K562 (cell line): Measurements from ENCODE around the gene FAM89B. TPM values are rescaled to one million over a fixed set of nuclear protein-coding genes. Genes with fewer than 3 reads are reported as not detected.
A peak's percentile ranks its signal among the peaks of the same experiment; 100 is the strongest.

Experiments used
- ATF2 ChIP-seq: sonication (generic); formaldehyde crosslinking; IDR thresholded peaks from 2 replicates; pipeline ENCODE4 v1.8.1; 2022; ENCODE audit warnings: missing genetic modification reagents
- CBFB ChIP-seq: sonication (generic); formaldehyde crosslinking; IDR thresholded peaks from 2 replicates; pipeline ENCODE4 v1.4.0; 2020; ENCODE audit warnings: mild to moderate bottlenecking, missing genetic modification reagents
- EHMT2 ChIP-seq: fragments of 450-650 bp; IDR thresholded peaks from 2 replicates; pipeline ENCODE4 v1.6.1; 2018; ENCODE audit warnings: antibody characterized with exemption
- KLF1 ChIP-seq: fragments of 450-650 bp; IDR thresholded peaks from 2 replicates; pipeline ENCODE4 v1.6.1; 2016; ENCODE audit warnings: missing genetic modification characterization, missing compliant biosample characterization
- OTX1 ChIP-seq: fragments of 450-650 bp; formaldehyde crosslinking; IDR thresholded peaks from 2 replicates; pipeline ENCODE4 v1.4.0; 2022; ENCODE audit warnings: mild to moderate bottlenecking
- PREB ChIP-seq: sonication (generic); formaldehyde crosslinking; IDR thresholded peaks from 2 replicates; pipeline ENCODE4 v1.8.1; 2023; ENCODE audit warnings: mild to moderate bottlenecking, missing genetic modification reagents
- RNF2 ChIP-seq: sonication (generic); IDR thresholded peaks from 2 replicates; pipeline ENCODE4 v1.6.1; 2016
- ZFX ChIP-seq: sonication (generic); formaldehyde crosslinking; IDR thresholded peaks from 2 replicates; pipeline ENCODE4 v1.8.0; 2022; ENCODE audit warnings: mild to moderate bottlenecking, missing genetic modification reagents, moderate library complexity
- ZNF280A ChIP-seq: fragments of 450-650 bp; IDR thresholded peaks from 2 replicates; pipeline ENCODE4 v1.6.1; 2018; ENCODE audit warnings: mild to moderate bottlenecking, low read depth; ENCODE audit not compliant: partially characterized antibody
- polyA plus RNA-seq, 8 experiments: library from polyadenylated mRNA; depleted of rRNA in 4 of 8; stranded (reverse) in 5 of 8; unstranded in 3 of 8; fragments of >200 nt; fragmentation: Nextera tagmentation in 2 of 8; fragmentation: Illumina TruSeq in 1 of 8; extraction: Ambion mirVana in 2 of 8; extraction: Trizol in 1 of 8; gene quantifications; 2 replicates each; pipeline versions ENCODE4 v1.2.1 to v1.2.3, GENCODE V29; 2011 to 2014; ENCODE audit warnings: inconsistent platforms in 1 of 8, missing spikeins in 1 of 8
- total RNA-seq, 7 experiments: library from RNA; depleted of rRNA in 6 of 7; stranded (reverse); fragments of >200 nt in 6 of 7; fragmentation: Illumina TruSeq in 2 of 7; extraction: Trizol in 2 of 7; gene quantifications; 2 replicates each; pipeline versions ENCODE4 v1.2.1 to v1.2.3, GENCODE V29; 2011 to 2021; ENCODE audit warnings: low replicate concordance in 1 of 7
- TF ChIP-seq, protein P1 (sequence below): fragments of 450-650 bp; IDR thresholded peaks from 2 replicates; pipeline ENCODE4 v1.6.1; 2016; ENCODE audit warnings: borderline replicate concordance
- TF ChIP-seq, protein P2 (sequence below): conservative IDR thresholded peaks from 2 replicates; pipeline ENCODE4 v1.6.1; 2011; ENCODE audit warnings: low read depth, mild to moderate bottlenecking, low read length; ENCODE audit not compliant: control insufficient read depth
- TF ChIP-seq, protein P3 (sequence below): fragments of 150-350 bp; IDR thresholded peaks from 2 replicates; pipeline ENCODE4 v1.6.1; 2014; ENCODE audit warnings: low read depth, mild to moderate bottlenecking, low read length, borderline replicate concordance
- TF ChIP-seq, protein P4 (sequence below), 2 experiments: fragments of 450-650 bp; IDR thresholded peaks; 2 replicates each; pipeline ENCODE4 v1.6.1; 2016

FAM89B gene
- total and polyA plus RNA-seq, 9 of the 15 experiments (the other 6 are each of a cell fraction or from before 2014, with no cell fraction given): 0.32 to 27.6 (median 11.9) TPM

- TF ChIP-seq, protein P1, sequence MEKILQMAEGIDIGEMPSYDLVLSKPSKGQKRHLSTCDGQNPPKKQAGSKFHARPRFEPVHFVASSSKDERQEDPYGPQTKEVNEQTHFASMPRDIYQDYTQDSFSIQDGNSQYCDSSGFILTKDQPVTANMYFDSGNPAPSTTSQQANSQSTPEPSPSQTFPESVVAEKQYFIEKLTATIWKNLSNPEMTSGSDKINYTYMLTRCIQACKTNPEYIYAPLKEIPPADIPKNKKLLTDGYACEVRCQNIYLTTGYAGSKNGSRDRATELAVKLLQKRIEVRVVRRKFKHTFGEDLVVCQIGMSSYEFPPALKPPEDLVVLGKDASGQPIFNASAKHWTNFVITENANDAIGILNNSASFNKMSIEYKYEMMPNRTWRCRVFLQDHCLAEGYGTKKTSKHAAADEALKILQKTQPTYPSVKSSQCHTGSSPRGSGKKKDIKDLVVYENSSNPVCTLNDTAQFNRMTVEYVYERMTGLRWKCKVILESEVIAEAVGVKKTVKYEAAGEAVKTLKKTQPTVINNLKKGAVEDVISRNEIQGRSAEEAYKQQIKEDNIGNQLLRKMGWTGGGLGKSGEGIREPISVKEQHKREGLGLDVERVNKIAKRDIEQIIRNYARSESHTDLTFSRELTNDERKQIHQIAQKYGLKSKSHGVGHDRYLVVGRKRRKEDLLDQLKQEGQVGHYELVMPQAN: peak; percentile 80; the same call in 1 of the 2 replicates
- TF ChIP-seq, protein P2, sequence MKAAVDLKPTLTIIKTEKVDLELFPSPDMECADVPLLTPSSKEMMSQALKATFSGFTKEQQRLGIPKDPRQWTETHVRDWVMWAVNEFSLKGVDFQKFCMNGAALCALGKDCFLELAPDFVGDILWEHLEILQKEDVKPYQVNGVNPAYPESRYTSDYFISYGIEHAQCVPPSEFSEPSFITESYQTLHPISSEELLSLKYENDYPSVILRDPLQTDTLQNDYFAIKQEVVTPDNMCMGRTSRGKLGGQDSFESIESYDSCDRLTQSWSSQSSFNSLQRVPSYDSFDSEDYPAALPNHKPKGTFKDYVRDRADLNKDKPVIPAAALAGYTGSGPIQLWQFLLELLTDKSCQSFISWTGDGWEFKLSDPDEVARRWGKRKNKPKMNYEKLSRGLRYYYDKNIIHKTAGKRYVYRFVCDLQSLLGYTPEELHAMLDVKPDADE: 0 out of 2 replicates have a peak, but pooled peaks have one; percentile 55
- TF ChIP-seq OTX1 (CRISPR knock-in tag): 0 out of 2 replicates have a peak, but pooled peaks have one; percentile 32
- peak; percentile 73; the same call in 1 of the 2 replicates for TF ChIP-seq ZFX (CRISPR knock-in tag)
- TF ChIP-seq ZNF280A: no peak
- TF ChIP-seq, protein P3, sequence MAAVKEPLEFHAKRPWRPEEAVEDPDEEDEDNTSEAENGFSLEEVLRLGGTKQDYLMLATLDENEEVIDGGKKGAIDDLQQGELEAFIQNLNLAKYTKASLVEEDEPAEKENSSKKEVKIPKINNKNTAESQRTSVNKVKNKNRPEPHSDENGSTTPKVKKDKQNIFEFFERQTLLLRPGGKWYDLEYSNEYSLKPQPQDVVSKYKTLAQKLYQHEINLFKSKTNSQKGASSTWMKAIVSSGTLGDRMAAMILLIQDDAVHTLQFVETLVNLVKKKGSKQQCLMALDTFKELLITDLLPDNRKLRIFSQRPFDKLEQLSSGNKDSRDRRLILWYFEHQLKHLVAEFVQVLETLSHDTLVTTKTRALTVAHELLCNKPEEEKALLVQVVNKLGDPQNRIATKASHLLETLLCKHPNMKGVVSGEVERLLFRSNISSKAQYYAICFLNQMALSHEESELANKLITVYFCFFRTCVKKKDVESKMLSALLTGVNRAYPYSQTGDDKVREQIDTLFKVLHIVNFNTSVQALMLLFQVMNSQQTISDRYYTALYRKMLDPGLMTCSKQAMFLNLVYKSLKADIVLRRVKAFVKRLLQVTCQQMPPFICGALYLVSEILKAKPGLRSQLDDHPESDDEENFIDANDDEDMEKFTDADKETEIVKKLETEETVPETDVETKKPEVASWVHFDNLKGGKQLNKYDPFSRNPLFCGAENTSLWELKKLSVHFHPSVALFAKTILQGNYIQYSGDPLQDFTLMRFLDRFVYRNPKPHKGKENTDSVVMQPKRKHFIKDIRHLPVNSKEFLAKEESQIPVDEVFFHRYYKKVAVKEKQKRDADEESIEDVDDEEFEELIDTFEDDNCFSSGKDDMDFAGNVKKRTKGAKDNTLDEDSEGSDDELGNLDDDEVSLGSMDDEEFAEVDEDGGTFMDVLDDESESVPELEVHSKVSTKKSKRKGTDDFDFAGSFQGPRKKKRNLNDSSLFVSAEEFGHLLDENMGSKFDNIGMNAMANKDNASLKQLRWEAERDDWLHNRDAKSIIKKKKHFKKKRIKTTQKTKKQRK: peak; percentile 51; the same call in 1 of the 2 replicates
- TF ChIP-seq KLF1 (tag): no peak
- no peak for TF ChIP-seq ATF2 (CRISPR knock-in tag)
- TF ChIP-seq, protein P4, sequence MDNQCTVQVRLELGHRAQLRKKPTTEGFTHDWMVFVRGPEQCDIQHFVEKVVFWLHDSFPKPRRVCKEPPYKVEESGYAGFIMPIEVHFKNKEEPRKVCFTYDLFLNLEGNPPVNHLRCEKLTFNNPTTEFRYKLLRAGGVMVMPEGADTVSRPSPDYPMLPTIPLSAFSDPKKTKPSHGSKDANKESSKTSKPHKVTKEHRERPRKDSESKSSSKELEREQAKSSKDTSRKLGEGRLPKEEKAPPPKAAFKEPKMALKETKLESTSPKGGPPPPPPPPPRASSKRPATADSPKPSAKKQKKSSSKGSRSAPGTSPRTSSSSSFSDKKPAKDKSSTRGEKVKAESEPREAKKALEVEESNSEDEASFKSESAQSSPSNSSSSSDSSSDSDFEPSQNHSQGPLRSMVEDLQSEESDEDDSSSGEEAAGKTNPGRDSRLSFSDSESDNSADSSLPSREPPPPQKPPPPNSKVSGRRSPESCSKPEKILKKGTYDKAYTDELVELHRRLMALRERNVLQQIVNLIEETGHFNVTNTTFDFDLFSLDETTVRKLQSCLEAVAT (IDR thresholded peaks at IDR 0.05): peak in 1 of 2 experiments; percentile 100; a peak in 2 of 4 replicates
- TF ChIP-seq RNF2: 0 out of 2 replicates have a peak, but pooled peaks have one; percentile 62
- TF ChIP-seq PREB (CRISPR knock-in tag): no peak
- TF ChIP-seq CBFB (CRISPR knock-in tag): no peak
- TF ChIP-seq EHMT2: no peak
Measured at GRCh38 chr11:65615229-65615949, 43.1 kb downstream of the FAM89B start, which contains the start of gene PCNX3 (continued).
